ENCODE measurements around the gene CFAP65.

Gene CFAP65

DNA sequence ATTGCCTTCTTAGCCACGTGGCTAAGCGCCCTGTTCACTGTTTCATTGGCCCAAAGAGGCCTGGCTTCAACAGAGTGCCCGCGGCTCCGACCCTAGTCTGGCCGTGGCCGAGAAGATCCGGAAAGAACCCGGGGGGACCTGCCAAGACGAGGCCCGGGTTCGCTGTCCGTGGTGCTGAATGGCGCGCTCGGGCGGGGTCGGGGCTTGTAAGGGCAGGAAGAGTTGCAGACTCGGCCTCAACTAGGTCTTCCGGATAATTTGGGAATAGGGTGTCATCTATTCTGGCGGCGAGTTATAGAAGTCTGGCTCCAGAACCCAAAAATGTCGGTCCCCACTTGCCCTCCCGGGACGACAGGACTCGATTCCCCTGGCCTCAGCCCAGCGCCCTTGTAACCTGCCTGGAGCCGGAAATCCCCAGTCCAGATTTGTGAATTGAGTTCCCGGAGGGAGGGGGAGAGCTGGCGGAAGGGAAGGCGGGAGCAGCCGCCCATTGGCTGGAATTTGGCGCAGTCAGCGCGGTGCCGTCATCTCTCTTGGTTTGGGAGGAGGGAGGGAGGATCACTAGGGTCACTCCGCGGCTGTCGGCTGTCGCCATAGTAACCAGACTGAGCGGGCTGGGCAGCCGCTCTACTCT is 78.3 kb downstream of the CFAP65 start:
- DNase-seq (ENCODE audit: low read depth): peak; percentile 74

GRCh38 chr2:218961651-218962570 is 79.4 kb downstream of the CFAP65 start:
- DNase-seq (ENCODE audit: low read depth): no peak

DNA sequence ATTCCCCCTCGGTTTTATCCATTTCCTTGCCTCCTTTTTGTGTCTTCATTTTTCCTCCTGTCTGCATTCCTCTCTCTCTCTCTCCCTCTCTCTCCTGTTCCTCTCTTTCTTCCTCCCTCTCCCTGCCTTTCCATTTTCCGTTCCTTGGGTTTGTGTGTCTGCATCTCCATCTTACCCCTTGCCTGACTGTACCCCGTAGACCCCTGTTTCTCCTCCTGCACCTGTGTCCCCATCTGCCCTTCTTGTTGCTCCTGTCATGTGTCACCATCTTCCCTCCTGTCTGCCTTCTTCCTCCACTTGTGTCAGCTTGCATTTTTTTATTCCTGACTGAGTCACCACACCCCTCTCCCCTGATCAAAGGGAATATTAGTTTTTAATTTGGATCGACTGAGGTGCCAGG is 80.1 kb downstream of the CFAP65 start:
- no peak for DNase-seq (ENCODE audit: low read depth)

- DNase-seq (ENCODE audit: low read depth): no peak
Measured at GRCh38 chr2:218960309-218961165, 80.8 kb downstream of the CFAP65 start.

DNA sequence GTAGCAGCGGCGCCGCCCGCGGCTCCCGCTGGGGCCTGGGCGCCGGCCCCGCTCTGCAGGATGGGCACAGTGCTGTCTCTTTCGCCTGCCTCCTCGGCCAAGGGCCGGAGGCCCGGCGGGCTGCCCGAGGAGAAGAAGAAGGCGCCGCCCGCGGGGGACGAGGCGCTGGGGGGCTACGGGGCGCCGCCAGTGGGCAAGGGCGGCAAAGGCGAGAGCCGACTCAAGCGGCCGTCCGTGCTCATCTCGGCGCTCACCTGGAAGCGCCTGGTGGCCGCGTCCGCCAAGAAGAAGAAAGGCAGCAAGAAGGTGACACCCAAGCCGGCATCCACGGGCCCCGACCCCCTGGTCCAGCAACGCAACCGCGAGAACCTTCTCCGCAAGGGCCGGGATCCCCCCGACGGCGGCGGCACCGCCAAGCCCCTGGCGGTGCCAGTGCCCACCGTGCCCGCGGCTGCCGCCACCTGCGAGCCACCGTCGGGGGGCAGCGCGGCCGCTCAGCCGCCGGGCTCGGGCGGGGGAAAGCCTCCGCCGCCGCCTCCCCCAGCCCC is 81.5 kb downstream of the CFAP65 start:
- no peak for DNase-seq (ENCODE audit: low read depth)

GRCh38 chr2:218959141-218959731 is 82.1 kb downstream of the CFAP65 start, which contains the start of gene CDK5R2:
CDK5R2 (plus strand) TSS chr2:218959666; CDS start chr2:218959821, 155 bp downstream.
- peak; percentile 83 for DNase-seq (ENCODE audit: low read depth)

- no peak for DNase-seq (ENCODE audit: low read depth)
Measured at GRCh38 chr2:218958276-218958675, 83.0 kb downstream of the CFAP65 start.

DNA sequence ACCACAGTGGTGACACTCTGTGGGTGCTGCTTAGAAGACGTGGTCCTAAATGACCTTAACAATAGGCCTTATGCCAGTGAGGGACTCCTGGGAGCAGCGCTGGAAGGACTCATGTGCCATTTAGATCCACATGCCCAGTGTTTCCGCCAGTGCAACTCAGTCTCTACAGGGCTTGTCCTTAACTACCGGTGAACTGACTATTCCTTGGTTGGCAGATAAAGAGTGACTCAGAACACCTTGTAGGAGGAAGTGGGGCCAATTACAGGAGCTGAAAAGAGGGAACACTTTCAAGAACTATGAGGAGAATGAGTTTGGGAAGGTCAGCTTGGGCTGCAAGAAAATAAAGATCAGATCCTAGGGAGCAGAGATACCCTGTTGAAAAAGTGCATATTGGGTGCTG is 83.6 kb downstream of the CFAP65 start:
- no peak for DNase-seq (ENCODE audit: low read depth)

DNA sequence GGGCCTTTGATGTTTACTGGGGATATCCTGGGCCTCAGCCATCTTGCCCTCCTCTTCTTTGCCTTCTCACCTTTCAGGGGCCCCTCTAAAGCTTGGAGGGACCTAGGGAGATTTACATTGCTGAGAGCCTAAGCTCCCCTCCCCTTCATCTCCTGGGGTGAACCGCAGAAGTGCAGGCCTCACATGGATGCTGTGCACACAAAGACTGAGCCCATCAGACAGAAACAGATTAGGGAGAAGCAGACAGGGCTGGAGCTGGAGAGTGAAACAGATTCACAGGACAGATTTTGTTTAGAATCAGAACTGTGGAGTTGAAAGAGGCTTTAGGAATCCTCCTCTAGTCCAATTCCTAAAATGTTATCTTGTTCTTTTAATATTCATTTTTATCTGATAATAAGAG is 85.3 kb downstream of the CFAP65 start:
- DNase-seq (ENCODE audit: low read depth): no peak

DNA sequence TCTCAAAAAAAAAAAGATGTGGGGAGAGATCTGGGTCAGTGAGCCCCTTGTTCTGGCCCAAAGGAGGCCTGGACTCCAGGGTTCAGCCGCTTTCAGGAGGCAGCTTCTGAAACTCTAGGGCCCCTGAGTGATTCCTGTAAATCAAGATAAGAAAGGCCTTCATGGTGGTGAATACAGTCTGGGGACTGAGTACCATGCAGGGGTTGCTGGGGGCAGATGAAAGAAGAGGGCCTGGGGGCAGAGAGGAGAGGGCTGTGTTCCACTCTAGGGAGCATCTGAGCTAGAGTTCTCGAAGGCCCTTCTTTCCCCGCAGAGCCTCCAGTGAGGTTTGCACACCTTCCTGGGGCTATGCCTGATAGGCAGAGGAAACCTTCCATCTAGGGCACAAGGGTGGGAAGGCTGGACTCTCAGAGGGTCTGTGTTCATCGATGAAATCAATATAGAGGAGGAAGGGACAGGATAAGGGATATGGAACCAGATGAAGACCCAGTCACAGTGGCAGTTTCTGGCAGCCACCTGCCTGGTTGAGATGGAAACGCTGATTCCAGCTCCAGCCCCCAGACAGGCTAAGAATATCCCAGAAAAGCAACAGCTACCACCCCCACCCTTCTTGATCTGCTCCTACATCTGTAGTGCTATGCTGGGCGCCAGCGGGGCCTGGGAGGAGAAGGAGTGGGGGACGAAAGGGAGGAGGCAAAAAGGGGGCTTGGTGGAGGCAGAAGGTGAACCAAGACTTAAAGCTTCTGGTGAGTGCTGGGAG is 86.6 kb downstream of the CFAP65 start:
- DNase-seq (ENCODE audit: low read depth): no peak

DNA sequence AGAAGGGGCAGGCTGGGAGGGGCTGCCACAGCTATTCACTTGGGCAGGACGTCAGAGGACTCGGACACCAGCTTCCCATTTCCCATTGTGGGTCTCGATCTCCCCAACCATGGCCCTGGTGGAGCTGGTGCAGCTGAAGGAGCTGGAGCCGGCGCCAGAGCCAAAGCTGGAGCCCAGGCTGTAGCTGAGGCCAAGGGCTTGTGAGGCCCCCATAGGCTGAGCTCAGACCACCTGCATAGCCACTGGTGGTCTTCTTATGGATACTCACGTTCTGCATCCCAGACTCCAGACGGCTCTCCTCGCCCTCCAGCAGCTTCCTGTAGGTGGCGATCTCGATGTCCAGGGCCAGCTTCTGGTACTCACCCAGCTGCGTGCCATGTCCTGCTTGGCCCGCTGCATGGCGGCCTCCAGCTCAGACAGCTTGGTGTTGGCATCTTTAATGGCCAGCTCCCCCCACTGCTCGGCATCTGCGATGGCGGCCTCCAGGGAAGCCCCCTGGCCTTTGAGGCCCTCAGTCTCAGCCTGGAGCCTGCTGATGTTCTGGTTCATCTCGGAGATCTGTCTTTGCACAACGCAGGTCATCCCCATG is 87.9 kb downstream of the CFAP65 start:
- DNase-seq (ENCODE audit: low read depth): peak; percentile 2
